GM19452 (cell line): Measurements from ENCODE around the gene PRKAR2B.

ENCODE experiments used
- ATAC-seq: cut with Tn5 transposase; IDR thresholded peaks from one replicate; pipeline ENCODE4 v1.9.1; 2021; ENCODE audit not compliant: unreplicated experiment

Gene PRKAR2B

DNA sequence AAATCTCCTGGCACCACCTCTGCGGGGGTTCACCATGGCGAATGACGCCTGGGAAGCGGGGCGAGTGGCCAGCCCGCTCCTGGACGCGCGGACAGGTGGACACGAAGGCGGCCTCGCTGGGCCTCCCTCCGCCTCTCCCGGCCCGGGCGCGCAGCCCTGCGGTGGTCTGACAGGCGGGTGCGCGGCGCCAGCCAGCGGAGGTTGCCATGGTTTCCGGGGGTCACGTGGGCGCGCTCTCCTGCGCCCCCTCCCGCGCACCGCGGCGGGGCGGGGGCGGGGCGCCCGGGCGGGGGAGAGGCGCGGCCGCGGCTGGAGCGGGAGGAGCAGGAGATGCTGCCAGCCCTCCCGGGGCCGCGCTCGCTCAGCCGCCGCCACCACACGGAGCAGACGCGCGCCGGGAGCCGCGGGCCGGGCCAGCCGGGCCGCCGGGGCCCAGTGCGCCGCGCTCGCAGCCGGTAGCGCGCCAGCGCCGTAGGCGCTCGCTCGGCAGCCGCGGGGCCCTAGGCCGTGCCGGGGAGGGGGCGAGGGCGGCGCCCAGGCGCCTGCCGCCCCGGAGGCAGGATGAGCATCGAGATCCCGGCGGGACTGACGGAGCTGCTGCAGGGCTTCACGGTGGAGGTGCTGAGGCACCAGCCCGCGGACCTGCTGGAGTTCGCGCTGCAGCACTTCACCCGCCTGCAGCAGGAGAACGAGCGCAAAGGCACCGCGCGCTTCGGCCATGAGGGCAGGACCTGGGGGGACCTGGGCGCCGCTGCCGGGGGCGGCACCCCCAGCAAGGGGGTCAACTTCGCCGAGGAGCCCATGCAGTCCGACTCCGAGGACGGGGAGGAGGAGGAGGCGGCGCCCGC is at the start of gene PRKAR2B:
Gene PRKAR2B, plus strand, starts transcription at position 359 of the 848 bp plus-strand sequence. Its CDS starts 203 bp downstream, at position 562.
- ATAC-seq: peak; percentile 83

- no peak for ATAC-seq
Observed at GRCh38 chr7:106994833-106995232, 49.7 kb upstream of the PRKAR2B start.

DNA sequence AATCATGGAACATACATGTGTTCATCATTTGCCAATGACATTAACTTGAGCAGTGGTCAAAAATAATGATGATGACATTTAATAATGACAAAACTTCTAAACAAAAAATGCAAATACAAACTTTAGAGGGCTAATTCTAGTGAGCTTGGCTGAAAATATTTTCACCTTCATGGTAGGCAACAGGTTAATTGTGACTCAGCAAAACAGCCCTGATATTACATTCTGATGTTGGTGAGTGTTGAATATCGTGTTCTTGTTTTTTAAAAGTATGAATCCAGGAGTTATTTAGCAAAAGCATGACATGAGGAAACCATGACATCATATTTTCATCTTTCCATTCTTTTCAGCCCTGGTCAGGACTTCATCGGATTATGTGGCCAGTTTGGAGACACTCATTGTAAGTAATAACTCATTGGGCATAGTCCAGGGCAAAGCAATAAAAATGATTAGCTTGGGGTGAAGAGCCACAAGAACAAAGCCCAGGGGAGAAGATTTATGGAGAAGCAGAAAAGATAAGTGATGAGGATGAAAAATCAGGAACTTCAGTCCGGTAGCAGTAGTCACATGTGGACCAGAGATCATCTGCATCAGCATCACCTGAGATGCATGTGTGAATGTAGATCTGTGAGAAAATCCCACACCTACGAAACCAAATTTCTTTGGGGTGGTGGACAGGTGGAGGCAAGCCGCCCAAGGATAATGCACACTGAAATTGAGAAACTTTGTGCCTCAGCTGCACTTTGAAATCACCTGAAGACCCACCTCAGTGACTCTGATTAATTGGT is 46.8 kb upstream of the PRKAR2B start:
- ATAC-seq: no peak

DNA sequence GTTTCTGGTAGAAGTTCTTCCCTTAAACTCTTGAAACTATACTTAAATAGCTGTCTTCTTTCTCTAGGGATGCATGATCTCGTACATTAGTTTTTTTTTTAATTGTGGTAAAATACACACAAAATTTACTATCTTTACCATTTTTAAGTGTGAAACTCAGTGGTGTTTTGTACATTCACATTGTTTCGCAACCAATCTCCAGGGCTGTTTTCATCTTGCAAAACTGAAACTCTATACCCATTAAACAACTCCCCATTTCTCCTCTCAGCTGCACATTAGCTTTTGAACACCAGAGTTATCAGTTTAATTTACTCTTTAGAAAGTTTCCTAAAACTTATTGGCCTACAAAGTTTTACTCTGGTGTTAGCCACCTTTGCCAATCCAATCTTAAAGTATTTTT is 45.5 kb upstream of the PRKAR2B start:
- ATAC-seq: no peak

- ATAC-seq: no peak
Observed at GRCh38 chr7:107001490-107001889, 43.0 kb upstream of the PRKAR2B start.

DNA sequence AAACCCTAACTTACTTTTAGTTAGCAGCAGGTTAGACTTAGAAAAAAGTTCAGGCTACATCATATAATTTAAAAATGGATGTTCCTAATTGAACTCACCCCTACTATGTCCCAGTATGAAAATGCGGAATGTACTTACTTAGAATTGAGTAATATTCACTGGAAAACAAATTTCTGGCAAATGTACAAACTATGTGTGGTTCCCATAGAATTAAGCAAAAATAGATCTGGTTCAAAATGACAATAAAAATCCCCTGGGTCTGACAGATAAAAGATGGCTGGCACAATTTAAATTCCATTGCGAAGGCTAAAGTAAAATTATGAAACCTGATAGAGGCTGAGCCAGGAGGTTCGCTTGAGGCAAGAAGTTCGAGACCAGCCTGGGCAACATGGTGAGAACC is 42.4 kb upstream of the PRKAR2B start:
- ATAC-seq: no peak

DNA sequence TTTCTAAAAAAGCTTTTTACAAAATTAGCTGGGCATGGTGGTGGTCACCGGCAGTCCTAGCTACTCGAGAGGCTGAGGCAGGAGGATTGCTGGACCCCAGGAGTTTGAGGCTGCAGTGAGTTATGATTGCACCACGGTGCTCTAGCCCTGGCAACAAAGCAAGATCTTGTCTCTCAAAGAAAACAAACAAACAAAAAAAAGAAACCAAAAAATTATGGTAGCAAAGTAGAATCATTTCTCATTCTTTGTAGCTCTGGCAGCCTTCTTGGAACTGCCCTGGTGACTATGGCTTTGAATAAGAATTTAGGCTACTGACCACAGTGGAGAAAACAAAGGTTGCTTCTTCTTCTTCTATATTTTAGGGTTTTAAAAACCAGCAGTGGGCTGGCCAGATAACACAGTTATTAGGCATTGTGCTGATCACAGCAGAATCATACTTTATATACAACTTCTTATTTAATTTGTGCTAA is 41.9 kb upstream of the PRKAR2B start:
- ATAC-seq: no peak

GRCh38 chr7:107007007-107007891 is 37.3 kb upstream of the PRKAR2B start:
- no peak for ATAC-seq

DNA sequence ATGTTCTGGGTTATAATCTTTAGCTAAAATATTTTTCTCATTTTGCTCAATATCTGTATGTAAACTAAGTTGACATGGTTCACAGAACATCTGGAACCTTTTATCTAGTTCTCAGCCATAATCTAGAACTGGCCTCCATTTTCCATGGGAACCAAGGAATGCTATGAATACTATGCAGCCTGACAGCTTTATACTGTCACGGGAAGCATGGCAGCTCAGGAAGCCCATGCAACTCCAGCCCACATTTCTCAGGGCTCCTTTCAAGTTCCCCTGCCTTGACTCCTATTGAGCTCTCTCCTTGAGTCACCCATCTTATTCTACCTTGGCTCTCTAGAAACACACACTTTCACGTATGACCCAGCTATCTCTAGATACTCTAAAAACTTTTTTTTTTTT is 36.6 kb upstream of the PRKAR2B start:
- no peak for ATAC-seq

DNA sequence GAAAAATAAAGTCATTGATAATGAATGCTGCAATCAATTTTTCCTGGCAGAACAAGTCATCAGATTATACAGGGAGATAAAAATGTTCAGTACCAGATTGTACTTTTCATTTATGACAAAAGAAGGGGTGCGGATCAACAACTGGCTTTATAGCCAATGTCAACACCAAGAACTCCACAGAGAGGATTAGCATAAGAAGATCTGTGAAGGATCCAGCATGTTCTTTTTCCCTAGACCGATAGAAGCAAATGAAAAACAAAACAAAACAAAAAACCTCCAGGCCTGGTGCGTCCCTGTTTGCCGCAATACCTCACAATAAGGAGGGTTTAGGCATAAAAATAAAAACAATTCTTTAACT is 34.7 kb upstream of the PRKAR2B start:
- ATAC-seq: no peak

DNA sequence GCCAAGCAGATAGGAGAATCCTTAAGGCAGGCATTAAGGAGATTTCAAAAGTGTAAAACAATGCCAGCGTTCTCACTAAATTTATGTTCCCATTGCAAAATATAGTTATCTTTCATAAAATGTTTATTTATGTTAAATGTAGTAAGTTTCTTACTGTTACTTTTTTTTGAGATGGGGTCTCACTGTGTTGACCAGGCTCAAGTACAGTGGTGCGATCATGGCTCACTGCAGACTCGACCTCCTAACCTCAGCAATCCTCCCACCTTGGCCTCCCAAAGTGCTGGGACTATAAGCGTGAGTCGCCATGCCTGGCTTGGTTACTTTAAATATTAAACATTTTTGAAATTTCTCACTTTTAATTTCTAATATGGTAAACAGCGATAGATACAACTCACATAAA is 31.8 kb upstream of the PRKAR2B start:
- ATAC-seq: no peak

DNA sequence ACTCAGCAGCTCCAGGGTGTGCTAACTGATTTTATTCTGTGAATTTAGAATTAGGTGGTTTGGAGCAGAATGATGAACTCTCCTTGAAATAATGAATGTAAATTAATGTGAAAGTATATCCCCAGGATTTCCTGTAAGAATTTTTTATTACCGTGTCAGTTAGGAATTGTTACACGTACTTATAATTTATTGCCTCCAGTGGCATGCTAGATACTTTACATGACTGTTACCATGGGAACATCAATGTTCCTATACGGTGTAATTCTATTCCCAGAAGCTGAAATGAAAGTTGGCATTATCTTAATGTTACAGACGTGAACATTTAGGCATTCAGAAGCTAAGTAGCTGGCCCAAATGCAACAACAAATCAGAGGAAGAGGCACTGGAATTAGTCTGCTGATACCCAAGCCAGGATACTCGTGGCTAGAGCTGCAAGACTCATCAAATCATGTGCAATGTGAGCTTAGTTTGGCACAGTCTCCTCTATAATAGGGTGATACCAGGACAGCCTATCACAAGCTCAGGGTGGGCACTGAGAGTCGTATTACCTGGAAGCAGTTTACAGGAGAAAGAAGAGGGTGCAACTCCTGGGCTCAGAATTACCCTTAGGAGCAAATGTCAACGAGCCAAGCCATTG is 30.0 kb upstream of the PRKAR2B start:
- ATAC-seq: no peak

DNA sequence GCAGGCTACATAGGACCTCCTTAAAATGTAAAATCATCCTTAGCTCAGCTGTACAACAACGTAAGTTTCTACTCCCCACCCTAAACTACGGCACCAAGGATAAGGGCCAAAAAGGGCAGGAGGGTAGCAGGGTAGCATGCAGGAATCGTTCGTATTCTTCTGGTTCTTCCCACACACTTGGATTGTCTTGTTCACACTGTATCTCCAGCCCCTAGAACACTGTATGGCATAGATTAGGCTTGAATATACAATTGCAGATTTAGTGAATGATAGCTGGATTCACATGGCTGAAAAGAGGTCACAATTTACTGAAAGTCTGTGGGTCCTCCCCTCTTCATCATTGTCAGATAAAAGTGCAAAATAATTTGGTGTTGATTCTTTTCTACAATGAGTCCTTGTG is 28.2 kb upstream of the PRKAR2B start:
- ATAC-seq: no peak

DNA sequence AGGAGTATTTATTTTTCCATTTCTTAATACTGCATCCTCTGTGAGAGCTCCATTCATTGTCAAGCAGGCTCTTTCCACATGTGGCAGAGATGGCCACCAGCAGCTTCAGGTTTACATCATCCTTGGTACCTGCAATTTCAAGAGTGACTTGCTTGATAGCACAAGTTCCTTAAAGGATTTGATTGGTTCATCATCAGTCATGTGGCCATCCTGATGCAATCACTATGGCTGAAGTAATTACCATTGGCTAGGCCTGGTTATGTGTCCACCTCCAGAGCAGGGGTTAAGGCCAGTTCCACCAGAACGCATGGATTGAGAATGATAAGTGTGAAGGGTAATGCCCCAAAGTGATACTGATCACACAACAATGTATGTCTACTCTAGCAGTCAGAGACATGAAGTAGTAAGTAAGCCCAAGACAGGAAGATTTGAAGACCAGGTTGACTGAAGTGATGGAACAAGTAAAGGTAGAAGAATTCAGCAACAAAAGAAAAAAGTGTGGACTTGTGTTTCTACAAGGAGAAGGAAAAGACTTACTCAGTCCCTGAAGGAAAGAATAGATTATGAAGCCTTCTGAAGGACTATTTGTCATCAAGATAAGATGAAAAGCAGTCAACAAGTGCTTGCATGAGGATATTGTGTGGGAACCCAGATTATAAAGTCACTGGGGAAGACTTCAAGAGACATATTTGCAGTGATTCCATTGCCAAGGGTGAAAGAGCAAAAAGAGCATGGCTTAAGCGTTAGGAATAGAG is 26.4 kb upstream of the PRKAR2B start:
- no peak for ATAC-seq

DNA sequence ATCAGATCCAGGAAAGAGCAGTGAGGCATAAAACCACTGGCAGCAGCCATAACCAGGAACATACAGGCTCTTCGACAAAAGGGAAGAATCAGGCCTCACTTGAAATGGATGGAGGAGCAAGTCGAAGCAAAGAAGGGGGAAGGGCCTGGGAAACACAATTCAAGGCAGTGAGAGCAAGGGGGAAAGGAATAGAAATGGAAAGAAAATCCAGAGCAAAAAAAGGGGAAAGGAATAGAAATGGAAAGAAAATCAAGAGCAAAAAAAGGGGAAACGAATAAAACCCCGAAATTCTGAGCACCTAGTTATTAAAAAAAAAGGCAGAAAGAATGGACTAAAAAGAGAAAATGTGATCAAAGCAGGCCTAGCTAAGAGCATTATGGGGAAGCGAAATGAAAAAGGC is 24.1 kb upstream of the PRKAR2B start:
- ATAC-seq: no peak

GRCh38 chr7:107021600-107021999 is 22.9 kb upstream of the PRKAR2B start:
- ATAC-seq: no peak

DNA sequence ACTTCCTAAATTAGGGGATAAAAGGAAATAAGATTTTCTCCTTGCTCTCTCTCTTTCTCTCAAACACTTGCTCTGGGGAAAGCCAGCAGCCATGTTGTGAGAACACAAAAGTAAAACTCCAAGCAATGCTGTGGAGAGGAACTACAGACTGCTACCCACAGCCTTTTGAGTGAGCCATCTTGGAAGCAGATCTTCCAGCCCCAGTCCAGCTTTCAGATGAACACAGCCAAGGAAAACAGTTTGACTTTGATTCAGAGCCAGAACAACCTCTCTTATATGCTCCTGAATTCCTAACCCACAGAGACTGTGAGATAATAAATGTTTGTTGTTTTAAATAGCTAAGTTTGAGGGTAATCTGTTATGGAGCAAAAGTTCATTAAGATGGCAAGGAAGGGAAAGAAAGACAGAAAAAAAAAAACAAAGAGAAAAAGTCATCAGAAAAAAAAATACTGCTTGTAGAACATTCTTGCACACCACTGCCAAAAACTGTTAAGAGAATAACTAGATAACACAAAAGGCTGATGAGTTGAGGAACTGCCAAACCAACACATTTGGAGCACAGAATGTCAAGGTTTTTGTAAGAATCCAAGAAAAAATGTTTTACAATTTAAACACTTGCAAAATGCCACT is 20.9 kb upstream of the PRKAR2B start:
- no peak for ATAC-seq

GRCh38 chr7:107024906-107025305 is 19.6 kb upstream of the PRKAR2B start:
- ATAC-seq: no peak

DNA sequence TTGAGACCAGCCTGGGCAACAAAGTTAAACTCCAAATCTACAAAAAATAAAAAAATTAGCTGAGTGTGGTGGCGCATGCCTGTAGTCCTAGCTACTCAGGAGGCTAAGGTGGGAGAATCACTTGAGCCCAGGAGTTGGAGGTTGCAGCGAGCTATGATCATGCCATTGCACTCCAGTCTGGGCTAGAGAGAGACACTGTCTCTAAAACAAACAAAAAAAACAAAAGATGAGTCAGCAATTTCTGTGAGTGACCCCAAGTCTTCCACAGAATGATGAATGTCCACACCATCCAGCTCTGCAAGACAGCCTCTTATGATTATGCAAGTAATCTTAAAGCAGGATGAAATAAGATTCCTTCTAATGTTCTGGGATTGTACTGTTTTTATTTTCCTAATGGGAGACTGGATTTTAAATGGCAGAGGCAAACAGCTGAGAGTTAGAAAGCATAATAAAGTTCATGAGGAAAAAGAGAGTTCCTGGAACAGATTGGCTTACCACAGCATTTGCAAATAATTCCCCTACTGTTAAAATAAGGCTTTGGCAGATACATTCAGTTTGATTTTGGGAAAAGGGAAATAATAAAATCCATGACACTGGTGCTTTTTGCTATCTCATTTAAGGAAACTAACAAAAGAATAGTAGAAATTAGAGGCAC is 18.9 kb upstream of the PRKAR2B start:
- ATAC-seq: no peak
